Measurements from ENCODE around the gene TUBGCP2.

TUBGCP2 gene

GRCh38 chr10:133308421-133309099 is at the start of gene TUBGCP2, which contains the start of gene ZNF511:
TSS of gene TUBGCP2 (minus strand) at chr10:133308872. CDS start at chr10:133302941, 5,931 bp downstream.
TSS of gene ZNF511 (plus strand) at chr10:133308914. CDS start at chr10:133308944, 30 bp downstream.
- peak; percentile 81 for DNase-seq (ENCODE audit: low read depth)

- peak; percentile 69 for DNase-seq (ENCODE audit: low read depth)
These were observed 48.9 kb upstream of the TUBGCP2 start, which contains the start of gene FUOM for GRCh38 chr10:133357285-133358161. TSS of gene FUOM (minus strand) at chr10:133358019. CDS start at chr10:133358007, 12 bp downstream.

- no peak for DNase-seq (ENCODE audit: low read depth)
These were observed 48.0 kb upstream of the TUBGCP2 start for GRCh38 chr10:133356549-133357284.

- DNase-seq (ENCODE audit: low read depth) = no peak
These were observed 47.3 kb upstream of the TUBGCP2 start for GRCh38 chr10:133355991-133356390.

- no peak for DNase-seq (ENCODE audit: low read depth)
These were observed 46.6 kb upstream of the TUBGCP2 start for GRCh38 chr10:133355266-133355665.

GRCh38 chr10:133354672-133355240 is 46.1 kb upstream of the TUBGCP2 start:
- DNase-seq (ENCODE audit: low read depth) = no peak

GRCh38 chr10:133353988-133354605 is 45.4 kb upstream of the TUBGCP2 start:
- DNase-seq (ENCODE audit: low read depth) = no peak

- DNase-seq (ENCODE audit: low read depth) = no peak
These were observed 44.7 kb upstream of the TUBGCP2 start for GRCh38 chr10:133353202-133353959.

GRCh38 chr10:133351408-133352318 is 43.0 kb upstream of the TUBGCP2 start:
- no peak for DNase-seq (ENCODE audit: low read depth)

- DNase-seq (ENCODE audit: low read depth) = no peak
These were observed 42.3 kb upstream of the TUBGCP2 start for GRCh38 chr10:133350950-133351329.

- DNase-seq (ENCODE audit: low read depth) = no peak
These were observed 41.7 kb upstream of the TUBGCP2 start for GRCh38 chr10:133350283-133350949.

- no peak for DNase-seq (ENCODE audit: low read depth)
These were observed 40.9 kb upstream of the TUBGCP2 start for GRCh38 chr10:133349577-133350011.

- no peak for DNase-seq (ENCODE audit: low read depth)
These were observed 40.5 kb upstream of the TUBGCP2 start for GRCh38 chr10:133349160-133349568.

GRCh38 chr10:133347710-133348517 is 39.2 kb upstream of the TUBGCP2 start:
- DNase-seq (ENCODE audit: low read depth) = no peak

GRCh38 chr10:133346413-133346812 is 37.7 kb upstream of the TUBGCP2 start:
- DNase-seq (ENCODE audit: low read depth) = no peak

- DNase-seq (ENCODE audit: low read depth) = no peak
These were observed 35.6 kb upstream of the TUBGCP2 start for GRCh38 chr10:133344236-133344635.

- DNase-seq (ENCODE audit: low read depth) = no peak
These were observed 34.9 kb upstream of the TUBGCP2 start for GRCh38 chr10:133343558-133343957.

GRCh38 chr10:133342942-133343341 is 34.3 kb upstream of the TUBGCP2 start:
- DNase-seq (ENCODE audit: low read depth) = no peak

Measured in EH (cell line).